ENCODE results near the gene PEX14.
"Not testable (repeated sequence)": the region's sequence is repeated elsewhere in the genome, so short reads cannot be mapped to it uniquely, and the experiment has no call there.

Gene PEX14

GRCh38 chr1:10474613-10475507 lies at the start of gene PEX14:
PEX14 (plus strand) TSS chr1:10474950; CDS start chr1:10474967, 17 bp downstream.
- DNase-seq: peak; percentile 55

- not testable (repeated sequence) for DNase-seq
Measured at GRCh38 chr1:10425826-10426534, 48.8 kb upstream of the PEX14 start.

DNA sequence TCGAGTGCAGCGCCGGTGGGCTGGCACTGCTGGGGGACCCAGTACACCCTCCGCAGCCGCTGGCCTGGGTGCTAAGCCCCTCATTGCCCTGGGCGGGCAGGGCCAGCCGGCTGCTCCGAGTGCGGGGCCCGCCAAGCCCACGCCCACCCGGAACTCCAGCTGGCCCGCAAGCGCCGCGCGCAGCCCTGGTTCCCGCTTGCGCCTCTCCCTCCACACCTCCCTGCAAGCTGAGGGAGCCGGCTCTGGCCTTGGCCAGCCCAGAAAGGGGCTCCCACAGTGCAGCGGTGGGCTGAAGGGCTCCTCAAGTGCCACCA lies 48.3 kb upstream of the PEX14 start:
- not testable (repeated sequence) for DNase-seq

DNA sequence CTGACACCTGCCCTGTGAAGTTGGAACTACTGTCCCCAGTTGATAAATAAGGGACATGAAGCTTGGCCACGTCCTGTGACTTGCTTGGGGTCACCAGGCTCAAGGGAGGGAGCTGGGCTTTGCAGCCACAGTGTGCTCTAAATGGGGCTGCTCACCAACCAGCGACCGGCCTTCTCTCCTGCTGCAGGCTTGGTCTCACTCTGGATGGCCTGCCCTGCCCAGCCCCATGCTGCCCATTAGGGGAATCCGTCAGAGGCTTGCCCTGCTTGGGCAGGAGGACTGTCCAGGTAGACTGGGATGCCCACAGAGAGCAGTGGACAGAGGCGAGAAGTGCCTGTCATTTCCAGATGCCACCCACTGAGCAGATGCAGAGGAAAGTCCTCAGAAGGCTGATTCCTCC lies 45.8 kb upstream of the PEX14 start:
- no peak for DNase-seq

DNA sequence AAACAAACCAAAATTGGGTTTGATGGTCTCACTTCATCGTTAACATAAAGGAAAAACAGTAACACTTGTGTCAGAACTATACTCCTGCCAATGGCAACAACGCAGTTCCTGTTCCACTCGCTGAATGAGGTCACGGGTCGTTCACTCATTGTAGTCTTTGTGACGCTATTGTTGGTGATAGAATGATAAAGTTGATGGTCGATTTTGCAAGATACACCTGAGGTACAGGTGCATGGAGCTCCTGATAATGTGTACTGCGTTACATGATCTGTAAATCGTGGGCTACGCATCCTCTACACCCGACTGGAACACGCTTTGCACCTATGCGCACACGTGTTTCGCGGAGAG lies 44.9 kb upstream of the PEX14 start:
- DNase-seq: no peak

DNA sequence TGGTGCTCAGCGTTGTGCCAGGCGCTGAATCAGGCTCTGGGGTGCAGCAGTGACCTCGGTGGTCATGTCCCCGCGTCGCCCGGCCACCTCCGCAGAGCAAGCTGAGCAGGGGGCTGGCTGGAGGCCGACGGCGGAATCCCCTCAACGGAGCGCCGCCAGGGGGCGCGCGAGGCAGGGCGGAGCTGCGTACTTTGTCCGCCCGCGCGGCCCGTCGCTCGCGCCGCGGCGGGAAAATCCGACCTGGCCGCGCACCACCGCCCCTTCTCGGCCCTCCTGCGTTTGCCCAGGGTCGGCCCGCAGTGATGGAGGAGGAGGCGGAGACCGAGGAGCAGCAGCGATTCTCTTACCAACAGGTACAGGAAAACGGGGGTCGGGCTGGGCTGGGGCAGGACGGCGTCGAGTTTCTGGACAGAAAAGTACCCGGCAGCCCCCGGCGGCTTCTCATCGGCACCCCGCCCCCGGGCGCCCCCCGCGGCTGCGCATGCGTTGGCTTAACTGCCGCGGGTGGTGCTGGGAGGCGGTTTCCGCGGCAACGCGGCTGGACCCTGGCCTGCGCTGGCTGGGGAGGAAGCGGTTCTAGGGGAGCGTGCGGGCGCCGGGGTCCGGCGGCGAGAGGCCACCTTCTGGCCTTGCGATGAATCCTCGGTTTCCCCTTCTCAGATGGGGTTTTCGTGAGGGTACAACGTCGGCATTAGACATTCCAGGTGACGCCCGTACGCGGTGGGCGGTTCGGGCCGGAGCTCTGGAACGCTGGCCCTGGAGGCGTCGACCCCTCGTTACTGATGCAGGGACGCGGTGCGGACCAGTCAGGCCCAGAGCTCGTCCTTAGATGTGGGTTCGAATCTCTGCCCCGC lies 44.3 kb upstream of the PEX14 start, which contains the start of gene CENPS:
Gene CENPS (plus strand): TSS at position 218 of the 854 bp plus-strand sequence. CDS start 85 bp downstream, at position 303.
- peak; percentile 46 for DNase-seq

- DNase-seq: no peak
Measured at GRCh38 chr1:10431070-10431730, 43.5 kb upstream of the PEX14 start.

GRCh38 chr1:10432910-10433700 lies 41.6 kb upstream of the PEX14 start:
- no peak for DNase-seq

DNA sequence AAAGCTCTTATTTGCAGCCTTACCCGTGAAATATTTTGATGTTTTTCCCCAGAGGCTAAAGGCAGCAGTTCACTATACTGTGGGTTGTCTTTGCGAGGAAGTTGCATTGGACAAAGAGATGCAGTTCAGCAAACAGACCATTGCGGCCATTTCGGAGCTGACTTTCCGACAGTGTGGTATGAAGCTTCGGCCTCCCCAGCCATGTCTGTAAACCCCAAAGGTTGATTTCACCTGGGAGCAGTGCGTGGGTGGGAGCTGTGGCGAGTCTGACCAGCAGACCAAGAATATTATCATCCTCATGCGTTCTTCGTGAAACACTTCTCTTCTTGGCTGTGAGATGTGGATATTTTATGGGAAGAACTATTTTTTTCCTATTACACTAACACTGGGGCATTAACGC lies 41.0 kb upstream of the PEX14 start:
- DNase-seq: no peak

DNA sequence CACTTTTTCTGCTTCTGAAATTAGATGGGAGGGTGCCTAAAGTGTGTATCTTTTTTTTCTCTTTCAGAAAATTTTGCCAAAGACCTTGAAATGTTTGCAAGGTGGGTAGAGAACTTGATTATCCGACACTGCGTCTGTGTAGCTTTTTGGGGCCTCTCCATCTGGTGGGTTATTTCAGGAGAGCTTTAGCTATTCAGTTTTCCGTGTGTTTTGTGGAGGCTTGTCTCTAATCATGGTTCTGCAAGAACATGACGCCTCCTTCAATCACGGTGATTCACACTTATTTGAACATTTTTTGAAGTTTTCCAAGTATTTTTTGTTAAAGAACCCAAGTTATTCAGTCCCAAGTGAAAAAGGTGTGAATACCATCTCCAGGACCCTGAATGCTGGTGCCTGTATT lies 40.2 kb upstream of the PEX14 start:
- DNase-seq: no peak

DNA sequence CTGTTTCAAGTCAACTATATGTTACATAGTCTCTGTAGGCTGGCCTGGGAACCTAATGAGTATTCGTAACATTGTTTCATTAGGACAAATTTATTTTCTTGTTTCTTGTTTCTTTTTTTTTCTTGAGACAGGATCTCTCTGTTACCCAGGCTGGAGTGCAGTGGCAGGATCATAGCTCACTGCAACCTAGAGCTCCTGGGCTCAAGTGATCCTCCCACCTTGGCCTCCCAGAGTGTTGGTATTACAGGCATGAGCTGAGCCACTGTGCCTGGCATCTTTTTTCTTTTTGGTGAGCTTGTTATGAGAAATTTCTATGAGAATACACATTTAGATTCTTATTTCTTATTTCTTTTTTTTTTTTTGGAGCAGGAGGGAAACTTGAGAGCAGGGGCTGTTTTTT lies 37.7 kb upstream of the PEX14 start:
- DNase-seq: no peak

GRCh38 chr1:10438677-10439163 lies 36.0 kb upstream of the PEX14 start:
- DNase-seq: no peak

- no peak for DNase-seq
Measured at GRCh38 chr1:10440305-10440704, 34.4 kb upstream of the PEX14 start.

GRCh38 chr1:10440794-10441193 lies 34.0 kb upstream of the PEX14 start:
- no peak for DNase-seq

DNA sequence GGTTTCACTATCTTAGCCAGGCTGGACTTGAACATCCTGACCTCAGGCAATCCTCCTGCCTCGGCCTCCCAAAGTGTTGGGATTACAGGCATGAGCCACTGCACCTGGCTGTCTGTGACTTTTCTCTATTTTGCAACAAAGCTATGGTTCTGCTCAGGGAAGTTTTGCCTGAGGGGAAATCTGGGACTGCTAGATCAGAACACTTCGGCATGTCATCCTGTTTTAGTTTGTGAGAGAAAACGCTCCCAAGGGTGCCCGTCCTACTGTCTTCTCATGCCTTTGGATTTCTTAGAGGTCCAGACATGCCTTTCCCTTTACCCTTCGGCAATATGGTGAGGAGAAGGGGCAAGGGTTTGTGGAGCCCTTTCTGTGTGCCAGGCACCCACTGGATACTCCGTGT lies 30.5 kb upstream of the PEX14 start:
- DNase-seq: no peak

DNA sequence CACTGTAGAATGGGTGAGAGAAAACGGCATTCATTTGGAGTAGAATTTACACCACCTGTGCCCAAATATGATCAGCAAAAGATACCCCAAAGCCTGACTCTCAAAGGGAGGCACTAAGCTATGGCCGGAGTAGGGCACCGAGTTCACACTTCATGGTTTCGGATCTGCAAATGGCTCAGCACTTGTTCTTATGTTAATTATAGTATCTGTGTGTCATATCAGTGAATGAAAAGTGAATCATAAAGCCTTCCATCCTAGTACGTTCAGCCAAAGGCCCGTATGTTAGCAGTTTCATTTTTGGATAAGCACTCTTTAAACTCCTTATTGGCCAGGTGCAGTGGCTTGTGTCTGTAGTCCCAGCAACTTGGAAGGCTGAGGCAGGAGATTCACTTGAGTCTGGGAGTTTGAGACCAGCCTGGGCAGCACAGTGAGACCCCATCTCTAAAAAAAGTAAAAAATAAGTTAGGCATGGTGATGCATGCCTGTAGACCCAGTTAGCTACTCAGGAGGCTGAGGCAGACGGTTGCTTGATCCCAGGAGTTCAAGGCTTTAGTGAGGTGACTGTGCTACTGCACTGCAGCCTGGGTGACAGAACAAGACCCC lies 29.9 kb upstream of the PEX14 start:
- DNase-seq: no peak

DNA sequence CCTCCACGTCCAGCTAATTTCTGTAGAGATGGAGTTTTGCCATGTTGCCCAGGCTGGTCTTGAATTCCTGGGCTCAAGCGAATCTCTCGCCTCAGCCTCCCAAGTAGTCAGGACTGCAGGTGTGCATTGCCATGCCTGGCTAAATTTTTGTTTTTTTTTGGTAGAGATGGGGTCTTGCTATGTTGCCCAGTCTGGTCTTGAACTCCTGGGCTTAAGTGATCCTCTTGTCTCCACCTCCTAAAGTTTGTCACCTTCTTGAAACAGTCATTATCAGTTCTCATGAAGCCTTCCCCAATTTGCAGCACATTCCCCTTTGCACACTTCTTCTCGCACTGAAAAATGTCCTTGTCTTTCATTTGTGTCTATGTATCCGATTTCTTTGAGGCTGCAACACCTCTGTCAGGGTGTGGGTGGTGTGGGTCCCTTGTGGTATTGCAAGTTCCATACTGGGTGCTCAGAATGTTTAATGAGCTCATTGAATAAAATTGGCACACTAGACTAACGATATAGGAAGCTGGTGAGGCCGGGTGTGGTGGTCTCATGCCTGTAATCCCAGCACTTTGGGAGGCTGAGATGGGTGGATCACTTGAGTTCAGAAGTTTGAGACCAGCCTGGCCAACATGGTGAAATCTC lies 27.8 kb upstream of the PEX14 start:
- no peak for DNase-seq

- DNase-seq: no peak
Measured at GRCh38 chr1:10449751-10450150, 25.0 kb upstream of the PEX14 start, which contains the start of gene CORT. CORT (plus strand) TSS chr1:10450031; CDS start chr1:10450224, 193 bp downstream.

DNA sequence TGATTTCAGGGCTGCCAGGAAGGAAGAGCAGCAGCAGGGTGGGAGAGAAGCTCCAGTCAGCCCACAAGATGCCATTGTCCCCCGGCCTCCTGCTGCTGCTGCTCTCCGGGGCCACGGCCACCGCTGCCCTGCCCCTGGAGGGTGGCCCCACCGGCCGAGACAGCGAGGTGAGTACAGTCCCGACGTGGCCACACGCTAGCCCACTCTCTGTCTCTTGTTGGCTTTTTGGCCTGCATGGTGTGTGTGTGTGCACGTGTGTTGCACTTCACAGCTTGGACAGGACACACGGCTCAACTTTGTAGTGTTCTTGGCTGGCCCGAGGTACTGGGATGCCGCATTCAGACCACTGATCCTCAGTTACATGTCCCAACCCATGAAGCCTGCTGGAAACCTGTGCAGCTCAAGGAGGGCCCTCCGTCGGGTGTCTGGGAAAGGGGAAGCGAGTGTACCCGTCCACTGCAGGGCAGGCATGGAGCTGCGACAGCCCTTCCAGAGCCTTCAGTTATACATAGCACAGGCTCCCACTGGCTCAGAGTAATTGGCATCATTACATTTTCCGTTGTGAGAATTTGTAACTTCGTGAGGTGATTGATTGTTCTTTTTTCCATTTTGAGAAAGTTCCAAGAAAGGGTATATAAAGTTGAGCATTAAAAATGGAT lies 24.5 kb upstream of the PEX14 start:
- DNase-seq: no peak

DNA sequence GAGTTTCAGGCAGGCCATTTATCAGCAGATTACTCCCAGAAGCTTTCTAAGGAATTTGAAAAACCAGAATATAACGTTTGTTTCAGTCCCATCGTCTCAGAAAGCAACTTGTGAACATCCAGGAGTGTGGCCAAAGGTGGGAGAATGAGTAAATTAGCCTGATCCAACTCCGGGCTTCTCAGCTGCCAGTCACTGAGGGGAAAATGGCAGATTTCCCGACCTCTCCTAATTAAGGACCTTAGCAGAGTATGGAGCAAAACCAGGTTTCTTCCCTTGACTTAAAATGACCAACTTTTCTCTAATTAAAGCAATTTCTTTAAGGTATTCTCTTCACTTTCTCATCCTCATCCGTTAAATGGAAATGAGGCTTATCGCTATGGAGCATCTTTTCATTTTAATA lies 23.9 kb upstream of the PEX14 start:
- DNase-seq: no peak

Measured in NCI-H748 treated with DMSO at 0.1 percent for 48 hours (cell line).